HepG2 (cell line): Measurements from ENCODE around the gene AKAP12. TPM values are rescaled to one million over a fixed set of nuclear protein-coding genes. Genes with fewer than 3 reads are reported as not detected.

Source experiments
- BRCA1 ChIP-seq: sonication (generic); formaldehyde crosslinking; IDR thresholded peaks from 2 replicates; pipeline ENCODE4 v1.4.0; 2020; ENCODE audit warnings: missing genetic modification reagents
- CREM ChIP-seq, 2 experiments: sonication (generic) in 1 of 2; formaldehyde crosslinking in 1 of 2; IDR thresholded peaks; 2 replicates each; pipeline versions ENCODE4 v1.4.0 to v1.6.1; 2016 to 2020; ENCODE audit warnings: antibody characterized with exemption in 1 of 2, mild to moderate bottlenecking in 1 of 2, missing genetic modification reagents in 1 of 2
- GTF3A ChIP-seq: sonication (generic); formaldehyde crosslinking; conservative IDR thresholded peaks from 2 replicates; pipeline ENCODE4 v1.4.0; 2020; ENCODE audit warnings: mild to moderate bottlenecking, missing genetic modification reagents
- NONO ChIP-seq, 2 experiments: fragments of 450-650 bp in 1 of 2; sonication (generic) in 1 of 2; formaldehyde crosslinking in 1 of 2; IDR thresholded peaks in 1 of 2; conservative IDR thresholded peaks in 1 of 2; 2 replicates each; pipeline versions ENCODE4 v1.6.1 to v1.8.0; 2017 to 2022; ENCODE audit warnings: mild to moderate bottlenecking in 1 of 2, missing genetic modification reagents in 1 of 2, moderate library complexity in 1 of 2
- PHB2 ChIP-seq: fragments of 450-650 bp; IDR thresholded peaks from 2 replicates; pipeline ENCODE4 v1.6.1; 2018; ENCODE audit not compliant: partially characterized antibody
- TCF7L2 ChIP-seq: IDR thresholded peaks from 2 replicates; pipeline ENCODE4 v1.6.1; 2011; ENCODE audit warnings: mild to moderate bottlenecking, low read depth, low read length, moderate library complexity
- ZNF350 ChIP-seq: sonication (generic); formaldehyde crosslinking; IDR thresholded peaks from 2 replicates; pipeline ENCODE4 v1.4.0; 2020; ENCODE audit warnings: mild to moderate bottlenecking, low read depth, missing genetic modification reagents, borderline replicate concordance
- ZNF776 ChIP-seq: sonication (generic); formaldehyde crosslinking; IDR thresholded peaks from 2 replicates; pipeline ENCODE4 v1.4.0; 2020; ENCODE audit warnings: mild to moderate bottlenecking, missing genetic modification reagents
- ZSCAN30 ChIP-seq: sonication (generic); formaldehyde crosslinking; IDR thresholded peaks from 2 replicates; pipeline ENCODE4 v1.5.0; 2020; ENCODE audit warnings: mild to moderate bottlenecking, missing genetic modification reagents
- polyA plus RNA-seq, 8 experiments: library from polyadenylated mRNA; depleted of rRNA in 3 of 8; stranded (reverse) in 7 of 8; unstranded in 1 of 8; fragments of >200 nt; fragmentation: Illumina TruSeq in 4 of 8; extraction: Trizol in 4 of 8; gene quantifications; 2 replicates each; pipeline versions ENCODE4 v1.2.1 to v1.2.3, GENCODE V29; 2011 to 2016; ENCODE audit warnings: low read depth in 4 of 8, missing spikeins in 1 of 8, mixed read lengths in 1 of 8; ENCODE audit not compliant: insufficient read depth in 1 of 8
- total RNA-seq, 5 experiments: library from RNA; depleted of rRNA; stranded (reverse); fragments of >200 nt; fragmentation: Illumina TruSeq; extraction: Trizol; gene quantifications; 2 replicates each; pipeline ENCODE4 v1.2.3, GENCODE V29; 2016; ENCODE audit warnings: low read depth in 1 of 5
- TF ChIP-seq, protein P1 (sequence below): sonication (generic); formaldehyde crosslinking; IDR thresholded peaks from 2 replicates; pipeline ENCODE4 v1.4.0; 2020; ENCODE audit warnings: low read depth, mild to moderate bottlenecking, missing genetic modification reagents
- TF ChIP-seq, protein P2 (sequence below): sonication (generic); formaldehyde crosslinking; IDR thresholded peaks from 2 replicates; pipeline ENCODE4 v1.4.0; 2020; ENCODE audit warnings: missing genetic modification reagents
- TF ChIP-seq, protein P3 (sequence below), 2 experiments: fragments of 450-650 bp in 1 of 2; sonication (generic) in 1 of 2; formaldehyde crosslinking; IDR thresholded peaks; 2 replicates each; pipeline versions ENCODE4 v1.5.0 to v1.8.0; 2020 to 2022; ENCODE audit warnings: mild to moderate bottlenecking in 1 of 2, missing genetic modification reagents in 1 of 2
- TF ChIP-seq, protein P4 (sequence below): sonication (generic); formaldehyde crosslinking; IDR thresholded peaks from 2 replicates; pipeline ENCODE4 v1.4.0; 2020; ENCODE audit warnings: missing genetic modification reagents
- TF ChIP-seq, protein P5 (sequence below): sonication (generic); formaldehyde crosslinking; IDR thresholded peaks from 2 replicates; pipeline ENCODE4 v1.4.0; 2020; ENCODE audit warnings: mild to moderate bottlenecking, missing genetic modification reagents
- TF ChIP-seq, protein P6 (sequence below): sonication (generic); formaldehyde crosslinking; IDR thresholded peaks from 2 replicates; pipeline ENCODE4 v1.5.0; 2020; ENCODE audit warnings: mild to moderate bottlenecking, missing genetic modification reagents

The AKAP12 gene
- total and polyA plus RNA-seq, 2 of the 13 experiments (the other 11 are each of a cell fraction or from before 2014, with no cell fraction given), result 10.6 to 19.0 TPM

DNA sequence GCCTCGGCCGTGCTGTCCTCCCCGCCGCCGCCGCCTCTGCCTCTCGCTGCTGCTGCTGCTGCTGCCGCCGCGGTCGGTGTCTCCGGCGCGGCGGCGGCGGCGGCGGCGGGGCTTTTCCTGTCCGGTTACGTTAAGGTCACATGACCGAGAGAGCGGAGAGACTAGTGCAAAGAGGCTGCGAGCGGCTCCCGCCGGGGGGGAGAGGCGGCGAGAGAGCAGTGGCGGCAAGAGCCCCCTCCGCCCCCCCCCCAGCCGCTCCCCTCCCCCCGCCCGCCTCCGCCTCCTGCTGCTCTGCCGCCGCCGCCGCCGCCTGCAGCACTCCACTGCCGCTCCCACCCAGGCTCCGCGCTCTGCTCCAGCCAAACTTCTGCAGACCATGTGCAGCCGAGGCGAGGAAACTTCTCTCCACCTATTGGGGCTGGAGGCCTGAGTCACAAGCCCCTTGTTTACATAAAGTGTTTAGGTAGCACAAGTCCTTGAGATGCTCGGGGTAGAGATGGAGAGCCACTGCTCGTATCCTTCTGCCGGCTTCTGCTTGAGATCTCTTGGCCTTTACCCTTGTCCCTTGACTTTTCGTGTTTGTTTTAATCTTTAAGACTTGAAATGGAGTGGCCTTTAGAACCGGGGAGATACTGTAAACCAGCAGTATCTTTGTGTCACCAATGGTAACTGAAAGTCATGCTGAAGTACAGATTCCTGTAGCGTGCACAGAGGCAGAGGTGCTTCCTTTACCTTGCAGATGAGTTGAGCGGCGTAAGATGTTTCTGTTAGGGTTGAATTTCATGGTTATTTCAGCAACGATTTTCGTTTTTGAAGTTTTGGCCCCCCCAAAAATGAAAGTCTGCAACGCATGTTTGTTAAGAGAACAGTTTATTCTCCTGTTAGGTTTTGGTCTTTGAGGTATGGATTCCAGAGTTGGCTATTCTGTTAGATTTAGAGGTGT lies 152.0 kb downstream of the AKAP12 start, which contains the start of gene ZBTB2 (continued):
- TF ChIP-seq ZSCAN30 (CRISPR knock-in tag) (no peak), ZNF776 (no peak), TCF7L2 (no peak), BRCA1 (CRISPR knock-in tag) (no peak), NONO (IDR thresholded peaks at IDR 0.05) (no peak), NONO (CRISPR knock-in tag; conservative IDR thresholded peaks at IDR 0.05) (peak; percentile 54; the same call in 1 of the 2 replicates), PHB2 (no peak), CREM (IDR thresholded peaks at IDR 0.05) (no peak), CREM (CRISPR knock-in tag; IDR thresholded peaks at IDR 0.05) (no peak), GTF3A (CRISPR knock-in tag) (no peak), ZNF350 (CRISPR knock-in tag) (0 out of 2 replicates have a peak, but pooled peaks have one; percentile 33)
- TF ChIP-seq, protein P1, sequence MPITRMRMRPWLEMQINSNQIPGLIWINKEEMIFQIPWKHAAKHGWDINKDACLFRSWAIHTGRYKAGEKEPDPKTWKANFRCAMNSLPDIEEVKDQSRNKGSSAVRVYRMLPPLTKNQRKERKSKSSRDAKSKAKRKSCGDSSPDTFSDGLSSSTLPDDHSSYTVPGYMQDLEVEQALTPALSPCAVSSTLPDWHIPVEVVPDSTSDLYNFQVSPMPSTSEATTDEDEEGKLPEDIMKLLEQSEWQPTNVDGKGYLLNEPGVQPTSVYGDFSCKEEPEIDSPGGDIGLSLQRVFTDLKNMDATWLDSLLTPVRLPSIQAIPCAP (CRISPR knock-in tag), result no peak
- TF ChIP-seq, protein P2, sequence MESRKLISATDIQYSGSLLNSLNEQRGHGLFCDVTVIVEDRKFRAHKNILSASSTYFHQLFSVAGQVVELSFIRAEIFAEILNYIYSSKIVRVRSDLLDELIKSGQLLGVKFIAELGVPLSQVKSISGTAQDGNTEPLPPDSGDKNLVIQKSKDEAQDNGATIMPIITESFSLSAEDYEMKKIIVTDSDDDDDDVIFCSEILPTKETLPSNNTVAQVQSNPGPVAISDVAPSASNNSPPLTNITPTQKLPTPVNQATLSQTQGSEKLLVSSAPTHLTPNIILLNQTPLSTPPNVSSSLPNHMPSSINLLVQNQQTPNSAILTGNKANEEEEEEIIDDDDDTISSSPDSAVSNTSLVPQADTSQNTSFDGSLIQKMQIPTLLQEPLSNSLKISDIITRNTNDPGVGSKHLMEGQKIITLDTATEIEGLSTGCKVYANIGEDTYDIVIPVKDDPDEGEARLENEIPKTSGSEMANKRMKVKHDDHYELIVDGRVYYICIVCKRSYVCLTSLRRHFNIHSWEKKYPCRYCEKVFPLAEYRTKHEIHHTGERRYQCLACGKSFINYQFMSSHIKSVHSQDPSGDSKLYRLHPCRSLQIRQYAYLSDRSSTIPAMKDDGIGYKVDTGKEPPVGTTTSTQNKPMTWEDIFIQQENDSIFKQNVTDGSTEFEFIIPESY (CRISPR knock-in tag), result no peak
- TF ChIP-seq, protein P3, sequence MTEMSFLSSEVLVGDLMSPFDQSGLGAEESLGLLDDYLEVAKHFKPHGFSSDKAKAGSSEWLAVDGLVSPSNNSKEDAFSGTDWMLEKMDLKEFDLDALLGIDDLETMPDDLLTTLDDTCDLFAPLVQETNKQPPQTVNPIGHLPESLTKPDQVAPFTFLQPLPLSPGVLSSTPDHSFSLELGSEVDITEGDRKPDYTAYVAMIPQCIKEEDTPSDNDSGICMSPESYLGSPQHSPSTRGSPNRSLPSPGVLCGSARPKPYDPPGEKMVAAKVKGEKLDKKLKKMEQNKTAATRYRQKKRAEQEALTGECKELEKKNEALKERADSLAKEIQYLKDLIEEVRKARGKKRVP (CRISPR knock-in tag; IDR thresholded peaks at IDR 0.05), result no peak; a peak in 1 of 4 replicates
- TF ChIP-seq, protein P4, sequence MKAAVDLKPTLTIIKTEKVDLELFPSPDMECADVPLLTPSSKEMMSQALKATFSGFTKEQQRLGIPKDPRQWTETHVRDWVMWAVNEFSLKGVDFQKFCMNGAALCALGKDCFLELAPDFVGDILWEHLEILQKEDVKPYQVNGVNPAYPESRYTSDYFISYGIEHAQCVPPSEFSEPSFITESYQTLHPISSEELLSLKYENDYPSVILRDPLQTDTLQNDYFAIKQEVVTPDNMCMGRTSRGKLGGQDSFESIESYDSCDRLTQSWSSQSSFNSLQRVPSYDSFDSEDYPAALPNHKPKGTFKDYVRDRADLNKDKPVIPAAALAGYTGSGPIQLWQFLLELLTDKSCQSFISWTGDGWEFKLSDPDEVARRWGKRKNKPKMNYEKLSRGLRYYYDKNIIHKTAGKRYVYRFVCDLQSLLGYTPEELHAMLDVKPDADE, result no peak
- TF ChIP-seq, protein P5, sequence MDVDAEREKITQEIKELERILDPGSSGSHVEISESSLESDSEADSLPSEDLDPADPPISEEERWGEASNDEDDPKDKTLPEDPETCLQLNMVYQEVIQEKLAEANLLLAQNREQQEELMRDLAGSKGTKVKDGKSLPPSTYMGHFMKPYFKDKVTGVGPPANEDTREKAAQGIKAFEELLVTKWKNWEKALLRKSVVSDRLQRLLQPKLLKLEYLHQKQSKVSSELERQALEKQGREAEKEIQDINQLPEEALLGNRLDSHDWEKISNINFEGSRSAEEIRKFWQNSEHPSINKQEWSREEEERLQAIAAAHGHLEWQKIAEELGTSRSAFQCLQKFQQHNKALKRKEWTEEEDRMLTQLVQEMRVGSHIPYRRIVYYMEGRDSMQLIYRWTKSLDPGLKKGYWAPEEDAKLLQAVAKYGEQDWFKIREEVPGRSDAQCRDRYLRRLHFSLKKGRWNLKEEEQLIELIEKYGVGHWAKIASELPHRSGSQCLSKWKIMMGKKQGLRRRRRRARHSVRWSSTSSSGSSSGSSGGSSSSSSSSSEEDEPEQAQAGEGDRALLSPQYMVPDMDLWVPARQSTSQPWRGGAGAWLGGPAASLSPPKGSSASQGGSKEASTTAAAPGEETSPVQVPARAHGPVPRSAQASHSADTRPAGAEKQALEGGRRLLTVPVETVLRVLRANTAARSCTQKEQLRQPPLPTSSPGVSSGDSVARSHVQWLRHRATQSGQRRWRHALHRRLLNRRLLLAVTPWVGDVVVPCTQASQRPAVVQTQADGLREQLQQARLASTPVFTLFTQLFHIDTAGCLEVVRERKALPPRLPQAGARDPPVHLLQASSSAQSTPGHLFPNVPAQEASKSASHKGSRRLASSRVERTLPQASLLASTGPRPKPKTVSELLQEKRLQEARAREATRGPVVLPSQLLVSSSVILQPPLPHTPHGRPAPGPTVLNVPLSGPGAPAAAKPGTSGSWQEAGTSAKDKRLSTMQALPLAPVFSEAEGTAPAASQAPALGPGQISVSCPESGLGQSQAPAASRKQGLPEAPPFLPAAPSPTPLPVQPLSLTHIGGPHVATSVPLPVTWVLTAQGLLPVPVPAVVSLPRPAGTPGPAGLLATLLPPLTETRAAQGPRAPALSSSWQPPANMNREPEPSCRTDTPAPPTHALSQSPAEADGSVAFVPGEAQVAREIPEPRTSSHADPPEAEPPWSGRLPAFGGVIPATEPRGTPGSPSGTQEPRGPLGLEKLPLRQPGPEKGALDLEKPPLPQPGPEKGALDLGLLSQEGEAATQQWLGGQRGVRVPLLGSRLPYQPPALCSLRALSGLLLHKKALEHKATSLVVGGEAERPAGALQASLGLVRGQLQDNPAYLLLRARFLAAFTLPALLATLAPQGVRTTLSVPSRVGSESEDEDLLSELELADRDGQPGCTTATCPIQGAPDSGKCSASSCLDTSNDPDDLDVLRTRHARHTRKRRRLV (CRISPR knock-in tag), result no peak
- TF ChIP-seq, protein P6, sequence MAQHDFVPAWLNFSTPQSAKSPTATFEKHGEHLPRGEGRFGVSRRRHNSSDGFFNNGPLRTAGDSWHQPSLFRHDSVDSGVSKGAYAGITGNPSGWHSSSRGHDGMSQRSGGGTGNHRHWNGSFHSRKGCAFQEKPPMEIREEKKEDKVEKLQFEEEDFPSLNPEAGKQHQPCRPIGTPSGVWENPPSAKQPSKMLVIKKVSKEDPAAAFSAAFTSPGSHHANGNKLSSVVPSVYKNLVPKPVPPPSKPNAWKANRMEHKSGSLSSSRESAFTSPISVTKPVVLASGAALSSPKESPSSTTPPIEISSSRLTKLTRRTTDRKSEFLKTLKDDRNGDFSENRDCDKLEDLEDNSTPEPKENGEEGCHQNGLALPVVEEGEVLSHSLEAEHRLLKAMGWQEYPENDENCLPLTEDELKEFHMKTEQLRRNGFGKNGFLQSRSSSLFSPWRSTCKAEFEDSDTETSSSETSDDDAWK (CRISPR knock-in tag), result no peak
